ENCODE results near the gene DLGAP4.

Gene DLGAP4

DNA sequence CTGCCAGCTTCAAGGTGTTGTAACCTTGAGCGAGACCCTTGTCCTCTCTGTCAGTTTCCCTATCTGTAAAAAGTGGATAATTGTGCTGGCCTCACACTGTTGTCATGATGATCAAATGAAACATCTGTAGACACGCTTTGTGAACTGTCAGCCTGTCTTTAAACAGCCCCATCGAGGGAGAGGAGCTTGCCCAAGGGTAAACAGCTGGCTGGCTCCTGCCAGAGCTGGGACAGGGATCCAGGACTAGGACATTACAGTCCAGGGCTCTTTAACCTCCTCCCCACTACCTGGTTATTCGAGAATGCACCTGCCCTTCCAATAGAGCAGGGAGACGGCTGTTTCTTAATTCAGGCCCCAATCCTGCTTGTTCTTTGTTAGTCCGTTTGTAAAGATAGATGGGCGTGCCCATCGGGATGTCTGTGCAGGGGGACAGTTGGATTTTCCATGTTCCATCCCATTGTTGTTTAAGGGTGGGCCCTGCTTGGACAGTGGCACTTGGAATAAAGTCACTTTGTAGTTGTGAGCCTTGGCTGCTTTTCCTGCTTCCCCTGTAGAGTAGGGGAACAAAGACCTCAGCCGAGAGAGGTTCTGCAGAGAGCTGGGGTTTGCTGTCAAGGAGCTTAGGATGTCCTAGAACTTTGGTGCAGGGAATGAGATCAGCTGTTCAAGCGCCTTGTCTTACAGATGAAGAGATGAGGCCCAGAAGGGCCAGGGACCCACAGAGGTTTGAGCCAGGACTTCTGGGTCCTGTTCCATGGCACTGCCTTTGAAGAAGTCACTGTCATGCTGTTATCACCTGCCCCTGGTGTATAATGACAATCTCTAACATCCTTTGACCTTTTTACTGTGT lies 157.3 kb downstream of the DLGAP4 start:
- TF ChIP-seq, protein P1, sequence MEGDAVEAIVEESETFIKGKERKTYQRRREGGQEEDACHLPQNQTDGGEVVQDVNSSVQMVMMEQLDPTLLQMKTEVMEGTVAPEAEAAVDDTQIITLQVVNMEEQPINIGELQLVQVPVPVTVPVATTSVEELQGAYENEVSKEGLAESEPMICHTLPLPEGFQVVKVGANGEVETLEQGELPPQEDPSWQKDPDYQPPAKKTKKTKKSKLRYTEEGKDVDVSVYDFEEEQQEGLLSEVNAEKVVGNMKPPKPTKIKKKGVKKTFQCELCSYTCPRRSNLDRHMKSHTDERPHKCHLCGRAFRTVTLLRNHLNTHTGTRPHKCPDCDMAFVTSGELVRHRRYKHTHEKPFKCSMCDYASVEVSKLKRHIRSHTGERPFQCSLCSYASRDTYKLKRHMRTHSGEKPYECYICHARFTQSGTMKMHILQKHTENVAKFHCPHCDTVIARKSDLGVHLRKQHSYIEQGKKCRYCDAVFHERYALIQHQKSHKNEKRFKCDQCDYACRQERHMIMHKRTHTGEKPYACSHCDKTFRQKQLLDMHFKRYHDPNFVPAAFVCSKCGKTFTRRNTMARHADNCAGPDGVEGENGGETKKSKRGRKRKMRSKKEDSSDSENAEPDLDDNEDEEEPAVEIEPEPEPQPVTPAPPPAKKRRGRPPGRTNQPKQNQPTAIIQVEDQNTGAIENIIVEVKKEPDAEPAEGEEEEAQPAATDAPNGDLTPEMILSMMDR (conservative IDR thresholded peaks at IDR 0.05; ENCODE audit: control insufficient read depth, insufficient read depth, low read depth, low read length), result no peak
- no peak for DNase-seq (ENCODE audit: low read depth)
- peak overlapping the region; percentile 88 for H3K4me3 ChIP-seq (ENCODE audit: control insufficient read depth, low read depth, low read length)

DNA sequence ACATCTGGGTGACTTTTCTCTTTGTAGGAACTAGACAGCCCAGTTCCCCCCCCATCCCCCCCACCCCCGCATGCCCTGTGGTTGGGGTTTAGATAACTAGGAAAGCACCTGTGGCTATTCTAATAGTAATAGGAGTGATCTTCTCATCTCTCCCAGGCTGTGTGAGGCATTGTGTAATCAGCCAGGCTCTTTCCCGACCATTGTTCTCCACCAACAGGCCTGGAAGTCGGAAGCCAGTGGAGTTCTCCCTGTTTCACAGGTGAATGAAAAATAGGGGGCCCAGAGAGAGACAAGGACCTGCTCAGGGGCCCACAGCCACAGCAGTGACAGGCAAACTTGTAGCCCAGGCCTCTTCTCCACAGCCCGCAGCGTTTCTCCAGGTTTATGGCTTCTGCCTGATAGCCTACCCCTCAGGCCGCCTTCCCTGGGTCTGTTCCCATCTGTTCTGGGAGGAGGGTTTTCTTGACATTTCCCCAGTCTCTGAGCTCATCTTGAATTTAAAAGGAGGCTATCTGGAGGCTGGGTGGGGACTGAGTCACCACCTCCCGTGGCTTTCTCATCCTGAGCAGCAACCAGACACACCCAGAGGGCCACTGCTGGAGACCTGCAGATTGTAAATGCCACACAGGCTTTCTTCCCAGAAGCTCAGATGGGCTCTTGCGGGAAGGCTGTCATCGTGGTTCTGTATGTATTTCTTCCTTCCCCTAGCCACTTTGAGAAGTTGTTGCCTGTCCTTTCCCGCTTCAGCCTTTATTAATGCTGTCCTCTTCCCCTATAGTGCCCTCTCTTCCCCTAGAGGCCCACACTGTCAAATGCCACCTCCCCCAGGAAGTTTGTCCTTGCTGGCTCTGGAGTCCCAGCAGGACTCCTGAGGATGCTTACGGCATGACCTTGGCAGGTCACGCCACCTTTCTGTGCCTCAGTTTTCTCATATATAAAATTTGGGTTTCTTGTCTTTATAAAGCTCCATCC lies 159.3 kb downstream of the DLGAP4 start:
- no peak overlapping the region for H3K4me3 ChIP-seq (ENCODE audit: control insufficient read depth, low read depth, low read length)
- TF ChIP-seq, protein P1 (conservative IDR thresholded peaks at IDR 0.05; ENCODE audit: control insufficient read depth, insufficient read depth, low read depth, low read length), result no peak
- DNase-seq (ENCODE audit: low read depth), result peak; percentile 94

DNA sequence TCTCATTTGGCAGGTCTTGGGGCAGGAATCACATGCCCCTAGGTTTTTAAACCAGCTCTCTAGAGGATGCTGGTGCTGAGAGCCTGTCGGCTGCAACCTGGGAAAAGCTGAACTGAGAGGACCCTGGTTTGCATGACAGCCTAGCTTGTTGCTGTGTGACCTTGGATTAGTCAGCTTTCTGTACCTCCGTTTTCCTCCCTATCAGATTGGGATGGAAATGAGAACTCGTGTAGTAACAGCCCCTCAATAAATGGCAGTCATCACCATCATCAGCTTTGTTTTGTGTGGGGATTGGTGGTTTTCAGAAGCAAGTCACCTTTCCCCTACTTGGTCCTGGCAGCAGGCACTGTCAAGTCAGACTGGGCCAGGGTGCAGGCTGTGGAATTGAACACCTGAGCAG lies 159.9 kb downstream of the DLGAP4 start:
- H3K4me3 ChIP-seq (ENCODE audit: control insufficient read depth, low read depth, low read length), result no peak overlapping the region
- DNase-seq (ENCODE audit: low read depth), result no peak
- TF ChIP-seq, protein P1 (conservative IDR thresholded peaks at IDR 0.05; ENCODE audit: control insufficient read depth, insufficient read depth, low read depth, low read length), result no peak

DNA sequence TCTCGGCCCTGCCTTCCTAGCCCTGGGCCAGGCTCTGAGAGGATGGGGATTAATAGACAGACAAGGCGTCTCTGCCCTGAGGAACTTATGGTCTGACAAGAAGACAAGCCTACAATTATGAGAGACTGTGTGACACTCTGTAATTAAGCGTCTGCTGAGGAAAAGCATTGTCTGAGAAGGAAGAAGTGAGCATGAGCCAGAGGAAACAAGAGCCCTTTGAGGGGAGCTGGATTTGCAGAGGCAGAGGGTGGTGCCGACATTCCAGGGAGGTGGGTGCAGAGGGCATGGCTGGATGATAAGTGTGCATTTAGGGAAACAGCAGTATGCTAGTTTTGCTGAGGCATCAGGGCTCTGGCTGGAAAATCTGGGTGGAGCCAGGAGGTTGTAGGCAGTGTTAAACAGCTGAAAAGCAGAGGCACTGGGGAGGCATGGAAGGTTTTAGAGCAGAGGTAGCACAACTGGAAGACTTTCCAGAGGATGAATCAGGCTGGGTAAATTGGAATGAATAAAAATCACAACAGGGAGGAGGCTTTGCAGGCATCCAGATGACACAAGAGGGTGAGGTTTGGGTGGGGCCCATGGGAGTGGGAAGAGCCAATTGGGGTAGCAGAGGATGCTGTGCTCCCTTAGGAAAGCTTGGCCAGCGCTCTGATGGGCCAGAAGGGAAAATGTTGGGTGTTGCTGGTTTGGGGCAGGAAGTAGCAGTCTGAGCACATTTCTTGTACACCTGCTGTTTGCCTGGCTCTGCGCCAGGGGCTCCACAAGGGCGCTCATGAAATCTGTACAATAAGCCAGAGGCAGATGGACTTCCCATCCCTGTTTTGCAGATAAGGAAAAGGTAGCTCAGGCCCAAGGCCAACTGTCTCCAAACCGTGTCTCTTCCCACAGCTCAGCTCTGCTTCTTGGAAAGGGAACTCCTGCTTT lies 161.2 kb downstream of the DLGAP4 start:
- TF ChIP-seq, protein P1 (conservative IDR thresholded peaks at IDR 0.05; ENCODE audit: control insufficient read depth, insufficient read depth, low read depth, low read length), result no peak
- peak; percentile 84 for DNase-seq (ENCODE audit: low read depth)

DNA sequence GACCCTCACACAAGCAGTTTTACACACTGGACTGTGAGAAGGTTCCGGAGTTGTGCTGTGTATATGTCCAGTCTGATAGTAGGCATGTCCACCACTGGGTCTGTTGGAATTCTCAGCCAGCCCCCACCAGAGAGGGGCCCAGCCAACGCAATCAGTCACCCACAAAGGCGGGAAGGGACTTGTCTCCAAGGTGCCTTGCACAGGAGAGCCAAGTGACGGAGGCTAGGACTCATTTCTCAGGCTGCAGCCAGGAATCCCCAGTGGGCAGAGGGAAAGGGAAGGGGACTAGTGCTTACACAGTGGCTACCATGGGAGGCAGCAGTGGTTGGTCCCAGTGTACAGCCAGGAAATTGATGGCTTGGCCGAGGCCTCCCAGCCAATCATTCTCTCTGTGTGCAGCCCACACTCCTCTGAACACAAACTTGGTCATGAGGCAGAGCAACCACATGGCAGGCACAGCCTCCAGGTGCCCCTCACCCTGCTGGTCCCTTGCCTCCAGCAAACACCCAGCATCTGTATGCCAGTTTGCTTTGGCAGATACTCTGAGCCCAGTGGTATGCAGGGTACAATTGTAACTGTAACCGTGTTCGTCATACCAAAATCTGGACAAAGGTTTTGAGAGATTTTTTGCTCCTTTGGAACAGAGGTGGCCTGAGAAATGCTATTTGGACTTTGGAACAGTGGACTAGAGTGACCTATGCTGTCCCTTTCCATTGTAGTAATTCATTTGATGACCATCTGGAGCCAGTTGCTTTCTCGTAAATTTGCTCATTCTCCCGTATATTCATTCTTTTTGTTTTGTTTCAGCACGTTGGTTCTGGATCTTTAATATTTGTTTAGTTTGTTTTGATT lies 162.2 kb downstream of the DLGAP4 start:
- no peak for DNase-seq (ENCODE audit: low read depth)
- TF ChIP-seq, protein P1 (conservative IDR thresholded peaks at IDR 0.05; ENCODE audit: control insufficient read depth, insufficient read depth, low read depth, low read length), result no peak
- H3K4me3 ChIP-seq (ENCODE audit: control insufficient read depth, low read depth, low read length), result no peak overlapping the region

More for the DNA sequence above, 161.2 kb downstream of the DLGAP4 start:
- no peak overlapping the region for H3K4me3 ChIP-seq (ENCODE audit: control insufficient read depth, low read depth, low read length)
